Keratinocyte (primary cell): Measurements from ENCODE around the gene PRR16. TPM values are rescaled to one million over a fixed set of nuclear protein-coding genes. Genes with fewer than 3 reads are reported as not detected.

Experiments
- DNase-seq: peaks from one replicate; pipeline ENCODE4 v3.0.0-alpha.2; 2011; ENCODE audit warnings: low read depth, missing footprints, low spot score
- FAIRE-seq: peaks from 2 replicates; lab custom pipeline; 2011; peaks lifted over from hg19 to GRCh38; lab: Jason Lieb, UNC
- H2AFZ ChIP-seq: 2 replicates; pipeline ENCODE4 v1.6.0; 2012; ENCODE audit warnings: low read length, control low read depth, inconsistent platforms; ENCODE audit not compliant: control insufficient read depth
- H3K27ac ChIP-seq: 2 replicates; pipeline ENCODE4 v1.5.1; 2011; ENCODE audit warnings: low read length; ENCODE audit not compliant: control insufficient read depth, insufficient read depth
- H3K27me3 ChIP-seq: 3 replicates; pipeline ENCODE4 v1.6.0; 2011; ENCODE audit warnings: low read length; ENCODE audit not compliant: control insufficient read depth, insufficient read depth; ENCODE audit errors: extremely low read depth
- H3K36me3 ChIP-seq, 2 experiments: 2 replicates in 1 of 2; 3 replicates in 1 of 2; pipeline ENCODE4 v1.5.1; 2011; ENCODE audit warnings: low read length in 2 of 2, mild to moderate bottlenecking in 1 of 2; ENCODE audit not compliant: control insufficient read depth in 2 of 2, insufficient read depth in 2 of 2; ENCODE audit errors: extremely low read depth in 1 of 2
- H3K4me1 ChIP-seq: 3 replicates; pipeline ENCODE4 v1.5.1; 2011; ENCODE audit warnings: low read length; ENCODE audit not compliant: control insufficient read depth, insufficient read depth; ENCODE audit errors: extremely low read depth
- H3K4me2 ChIP-seq: 3 replicates; pipeline ENCODE4 v1.6.0; 2011; ENCODE audit warnings: low read depth, low read length; ENCODE audit not compliant: control insufficient read depth, insufficient read depth; ENCODE audit errors: extremely low read depth
- H3K4me3 ChIP-seq, 3 experiments: fragments of 200-600 bp in 1 of 3; sonication (generic) in 1 of 3; 2 replicates in 2 of 3; 3 replicates in 1 of 3; pipeline ENCODE4 v1.5.1; 2011 to 2016; ENCODE audit warnings: low read length in 3 of 3, mild to moderate bottlenecking in 3 of 3, control low read depth in 2 of 3, inconsistent platforms in 1 of 3, low read depth in 1 of 3, mixed read lengths in 1 of 3, mixed run types in 1 of 3, moderate library complexity in 1 of 3; ENCODE audit not compliant: control insufficient read depth in 2 of 3, insufficient read depth in 2 of 3; ENCODE audit errors: extremely low read depth in 1 of 3
- H3K79me2 ChIP-seq: 2 replicates; pipeline ENCODE4 v1.6.0; 2012; ENCODE audit warnings: low read length; ENCODE audit not compliant: control insufficient read depth, insufficient read depth
- H3K9ac ChIP-seq: 3 replicates; pipeline ENCODE4 v1.6.0; 2011; ENCODE audit warnings: low read length; ENCODE audit not compliant: control insufficient read depth, insufficient read depth; ENCODE audit errors: extremely low read depth
- H3K9me1 ChIP-seq: 3 replicates; pipeline ENCODE4 v1.6.0; 2011; ENCODE audit warnings: low read length; ENCODE audit not compliant: control insufficient read depth, insufficient read depth; ENCODE audit errors: extremely low read depth
- H3K9me3 ChIP-seq: 2 replicates; pipeline ENCODE4 v1.5.1; 2012; ENCODE audit warnings: low read depth, low read length; ENCODE audit not compliant: control insufficient read depth
- H4K20me1 ChIP-seq: 3 replicates; pipeline ENCODE4 v1.6.0; 2011; ENCODE audit warnings: low read length; ENCODE audit not compliant: control insufficient read depth, insufficient read depth; ENCODE audit errors: extremely low read depth
- EZH2 ChIP-seq: IDR thresholded peaks from one replicate; pipeline ENCODE4 v1.6.1; 2012; ENCODE audit warnings: inconsistent platforms, mild to moderate bottlenecking, low read length, moderate library complexity
- dilution Hi-C: fragments of 300-500 bp; cut with MboI; formaldehyde crosslinking; loops from one replicate; pipeline ENCODE4 v1.7.0; 2020; ENCODE audit warnings: low sequenced_read_pairs; ENCODE audit not compliant: extremely low pct_ligation_motif_present
- polyA plus RNA-seq, 5 experiments: library from polyadenylated mRNA; depleted of rRNA in 3 of 5; stranded (reverse) in 3 of 5; stranded (forward) in 1 of 5; unstranded in 1 of 5; fragments of >200 nt; gene quantifications; 1 replicate in 1 of 5; 2 replicates in 3 of 5; 3 replicates in 1 of 5; pipeline versions ENCODE4 v1.2.1 to v1.2.3, GENCODE V29; 2011 to 2012; ENCODE audit warnings: missing spikeins in 2 of 5, low read depth in 1 of 5, low replicate concordance in 1 of 5
- TF ChIP-seq, protein P1 (sequence below), 3 experiments: IDR thresholded peaks in 1 of 3; conservative IDR thresholded peaks in 1 of 3; optimal IDR thresholded peaks in 1 of 3; 2 replicates in 2 of 3; 3 replicates in 1 of 3; pipeline versions ENCODE3 to v1.5.1; 2011; ENCODE audit warnings: low read length in 3 of 3, mild to moderate bottlenecking in 3 of 3, moderate library complexity in 2 of 3, control low read depth in 1 of 3, inconsistent platforms in 1 of 3; ENCODE audit not compliant: insufficient read depth in 2 of 3; ENCODE audit errors: extremely low read depth in 1 of 3

The PRR16 gene
- polyA plus RNA-seq, 1 donor (not counting 4 experiments of a cell fraction or from before 2014, with no cell fraction given), result 0.05 TPM

DNA sequence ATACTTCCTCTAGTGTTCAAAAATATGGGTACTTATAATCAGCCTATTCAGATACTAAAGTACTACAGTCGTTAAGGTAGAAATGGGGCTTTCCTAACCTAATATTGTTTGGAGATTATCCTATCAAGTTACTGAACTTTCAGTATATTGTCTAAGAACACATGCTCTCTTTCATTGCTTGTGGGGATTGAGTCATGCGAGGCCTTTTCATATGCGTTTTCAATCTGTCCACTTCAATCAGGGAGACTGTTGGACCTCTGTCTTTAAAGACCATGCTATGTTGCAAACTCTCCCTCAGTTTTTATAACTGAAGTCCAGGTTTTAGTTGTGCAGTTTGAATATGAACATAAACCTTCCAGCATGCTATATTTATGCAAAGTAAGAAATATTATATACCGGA lies 15.0 kb downstream of the PRR16 start:
- Histone ChIP-seq H3K4me2 (no peak overlapping the region), H2AFZ (no peak overlapping the region), H3K4me1 (no peaks in the 10 kb centered on the region), H3K9ac (no peak overlapping the region), H4K20me1 (no peaks in the 10 kb centered on the region), H3K27ac (no peak overlapping the region), H3K4me3 (no peak overlapping the region), H3K9me3 (no peaks in the 10 kb centered on the region), H3K9me1 (no peaks in the 10 kb centered on the region), H3K27me3 (no peaks in the 10 kb centered on the region), H3K36me3 (no peaks in the 10 kb centered on the region), H3K79me2 (no peaks in the 10 kb centered on the region)
- FAIRE-seq (no peak), DNase-seq (no peak)
- TF ChIP-seq, protein P1, sequence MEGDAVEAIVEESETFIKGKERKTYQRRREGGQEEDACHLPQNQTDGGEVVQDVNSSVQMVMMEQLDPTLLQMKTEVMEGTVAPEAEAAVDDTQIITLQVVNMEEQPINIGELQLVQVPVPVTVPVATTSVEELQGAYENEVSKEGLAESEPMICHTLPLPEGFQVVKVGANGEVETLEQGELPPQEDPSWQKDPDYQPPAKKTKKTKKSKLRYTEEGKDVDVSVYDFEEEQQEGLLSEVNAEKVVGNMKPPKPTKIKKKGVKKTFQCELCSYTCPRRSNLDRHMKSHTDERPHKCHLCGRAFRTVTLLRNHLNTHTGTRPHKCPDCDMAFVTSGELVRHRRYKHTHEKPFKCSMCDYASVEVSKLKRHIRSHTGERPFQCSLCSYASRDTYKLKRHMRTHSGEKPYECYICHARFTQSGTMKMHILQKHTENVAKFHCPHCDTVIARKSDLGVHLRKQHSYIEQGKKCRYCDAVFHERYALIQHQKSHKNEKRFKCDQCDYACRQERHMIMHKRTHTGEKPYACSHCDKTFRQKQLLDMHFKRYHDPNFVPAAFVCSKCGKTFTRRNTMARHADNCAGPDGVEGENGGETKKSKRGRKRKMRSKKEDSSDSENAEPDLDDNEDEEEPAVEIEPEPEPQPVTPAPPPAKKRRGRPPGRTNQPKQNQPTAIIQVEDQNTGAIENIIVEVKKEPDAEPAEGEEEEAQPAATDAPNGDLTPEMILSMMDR (optimal IDR thresholded peaks at IDR 0.05 in 1 of 3, IDR thresholded peaks at IDR 0.05 in 1 of 3, conservative IDR thresholded peaks at IDR 0.05 in 1 of 3; ENCODE audit: extremely low read depth in 1 of 3, insufficient read depth in 2 of 3, low read length in 3 of 3), result no peak
- no peak for TF ChIP-seq EZH2
- dilution Hi-C loops, result no loop called here

DNA sequence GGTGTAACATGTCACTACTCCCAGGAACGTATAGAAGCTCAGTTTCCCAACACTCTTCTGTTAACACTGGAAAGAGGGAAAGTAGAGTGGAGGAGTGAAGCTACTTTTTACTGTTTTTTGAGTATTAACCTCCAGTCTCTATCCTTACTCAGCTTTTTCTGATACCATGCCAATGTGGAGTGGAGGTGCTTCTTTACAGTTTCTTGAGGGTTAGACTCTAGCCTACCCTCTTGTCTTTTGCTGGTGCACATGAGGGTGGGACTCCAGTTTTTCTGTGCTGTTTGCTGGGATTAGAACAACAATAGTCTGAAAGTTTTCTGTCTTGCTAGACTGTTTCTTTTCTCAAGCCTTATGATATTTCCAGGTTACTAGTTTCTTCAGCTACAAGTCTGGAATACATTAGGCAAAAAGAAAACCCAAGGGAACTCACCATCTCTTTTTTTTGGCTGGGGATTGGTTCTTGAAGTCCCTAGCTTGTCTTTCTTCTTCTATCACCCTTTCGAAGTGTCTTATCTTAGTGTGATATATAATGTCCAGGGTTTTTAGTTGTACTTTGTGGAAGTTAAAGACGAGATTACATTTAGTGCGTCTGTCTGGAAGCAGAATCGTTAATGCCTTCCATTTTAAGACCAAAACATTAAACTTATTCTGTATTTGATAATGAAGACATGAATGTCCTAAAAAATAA lies 35.9 kb downstream of the PRR16 start:
- TF ChIP-seq EZH2, result no peak
- TF ChIP-seq, protein P1 (optimal IDR thresholded peaks at IDR 0.05 in 1 of 3, IDR thresholded peaks at IDR 0.05 in 1 of 3, conservative IDR thresholded peaks at IDR 0.05 in 1 of 3; ENCODE audit: extremely low read depth in 1 of 3, insufficient read depth in 2 of 3, low read length in 3 of 3), result no peak
- no peak for FAIRE-seq
- H3K27ac ChIP-seq, result no peak overlapping the region
- H3K27me3 ChIP-seq, result no peaks in the 10 kb centered on the region
- no peak for DNase-seq
- H2AFZ ChIP-seq, result no peak overlapping the region
- no peaks in the 10 kb centered on the region for H3K36me3 ChIP-seq
- no peak overlapping the region for H3K4me3 ChIP-seq
- dilution Hi-C loops, result no loop called here
- H4K20me1 ChIP-seq, result no peaks in the 10 kb centered on the region
- H3K9ac ChIP-seq, result no peak overlapping the region
- H3K9me3 ChIP-seq, result no peaks in the 10 kb centered on the region
- no peaks in the 10 kb centered on the region for H3K79me2 ChIP-seq
- no peaks in the 10 kb centered on the region for H3K9me1 ChIP-seq
- no peak overlapping the region for H3K4me2 ChIP-seq
- H3K4me1 ChIP-seq, result no peaks in the 10 kb centered on the region
